Mesothelial cell of epicardium (in vitro differentiated cells): ENCODE data around the gene CHAF1B. TPM values are rescaled to one million over a fixed set of nuclear protein-coding genes. Genes with fewer than 3 reads are reported as not detected.
A peak's percentile ranks its signal among the peaks of the same experiment; 100 is the strongest.

Experiments used
- DNase-seq, 2 experiments: peaks; one replicate each; pipeline ENCODE4 v3.0.0; 2021; ENCODE audit warnings: low spot score in 2 of 2; ENCODE audit not compliant: unreplicated experiment in 2 of 2
- H3K27ac Mint-ChIP-seq: 2 replicates; pipeline ENCODE4 v1.8.0; 2021; ENCODE audit warnings: mixed read lengths
- H3K27me3 Mint-ChIP-seq: 2 replicates; pipeline ENCODE4 v1.8.0; 2021; ENCODE audit warnings: low read depth, mixed read lengths
- H3K36me3 Mint-ChIP-seq: 2 replicates; pipeline ENCODE4 v1.8.0; 2021; ENCODE audit warnings: mixed read lengths
- H3K4me1 Mint-ChIP-seq: 2 replicates; pipeline ENCODE4 v1.8.0; 2021; ENCODE audit warnings: mixed read lengths
- H3K4me3 Mint-ChIP-seq: 2 replicates; pipeline ENCODE4 v1.8.0; 2021; ENCODE audit warnings: mild to moderate bottlenecking, moderate library complexity, mixed read lengths
- H3K9me3 Mint-ChIP-seq: 2 replicates; pipeline ENCODE4 v1.8.0; 2021; ENCODE audit warnings: mixed read lengths
- CTCF ChIP-seq: fragments of 200-600 bp; sonication (generic); IDR thresholded peaks from one replicate; pipeline ENCODE4 v1.5.0; 2021; ENCODE audit warnings: antibody characterized with exemption; ENCODE audit not compliant: unreplicated experiment
- total RNA-seq: library from RNA; stranded (reverse); gene quantifications from 3 replicates; pipeline ENCODE4 v1.2.1, GENCODE V29; 2021

CHAF1B gene
- total RNA-seq, 1 donor from 2014 or later: 8.2 TPM

DNA sequence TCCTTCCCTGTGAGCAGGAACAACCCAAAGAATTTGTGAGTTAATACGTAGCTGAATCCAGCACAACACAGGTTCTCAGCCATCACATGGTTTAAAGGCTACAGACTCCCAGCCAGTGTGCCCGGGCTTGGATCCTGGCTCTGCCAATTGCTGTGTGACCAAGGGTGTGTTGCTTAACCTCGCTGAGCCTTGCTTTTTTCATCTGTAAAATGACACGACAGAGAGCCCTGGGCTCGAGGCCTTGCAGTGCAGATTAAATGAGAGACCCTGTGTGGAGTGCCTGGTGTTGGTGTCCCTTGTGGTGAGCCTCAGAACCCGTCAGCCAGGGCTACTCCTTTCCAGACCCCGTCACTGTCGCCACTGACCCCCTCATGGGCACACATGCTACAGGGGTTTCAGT is 39.4 kb downstream of the CHAF1B start:
- Mint-ChIP-seq H3K27me3 (peaks cover 2% of the 10 kb centered on the region), H3K36me3 (no peaks in the 10 kb centered on the region), H3K4me1 (no peaks in the 10 kb centered on the region), H3K27ac (no peak overlapping the region), H3K4me3 (no peak overlapping the region), H3K9me3 (no peaks in the 10 kb centered on the region)
- no peak for TF ChIP-seq CTCF
- no peak for DNase-seq

GRCh38 chr21:36425286-36425685 is 40.1 kb downstream of the CHAF1B start:
- Mint-ChIP-seq H3K27ac (no peak overlapping the region), H3K36me3 (no peaks in the 10 kb centered on the region), H3K4me1 (peaks cover 6% of the 10 kb centered on the region), H3K9me3 (no peaks in the 10 kb centered on the region), H3K4me3 (no peak overlapping the region), H3K27me3 (peaks cover 4% of the 10 kb centered on the region)
- no peak for TF ChIP-seq CTCF
- DNase-seq: no peak

DNA sequence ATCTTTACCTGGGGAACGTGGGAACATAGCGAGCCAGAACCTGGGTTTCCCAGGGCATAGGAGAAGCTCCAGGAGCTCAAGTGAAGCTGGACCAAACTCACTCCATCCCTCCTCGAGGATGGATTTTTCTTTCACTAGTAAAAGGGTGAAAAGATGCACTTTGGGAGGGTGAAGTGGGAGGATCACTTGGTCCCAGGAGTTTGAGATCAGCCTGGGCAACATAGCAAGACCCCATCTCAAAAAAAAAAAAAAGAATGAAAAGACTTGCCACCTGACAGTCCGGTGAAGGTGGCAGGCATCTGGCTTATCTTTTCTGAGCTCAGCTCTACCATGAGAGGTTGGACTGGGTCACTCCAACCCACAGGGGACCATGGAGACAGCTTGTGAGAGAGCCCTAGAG is 42.3 kb downstream of the CHAF1B start:
- Mint-ChIP-seq H3K4me3 (no peak overlapping the region), H3K27ac (no peak overlapping the region), H3K9me3 (no peaks in the 10 kb centered on the region), H3K27me3 (peaks cover 7% of the 10 kb centered on the region), H3K4me1 (peaks cover 6% of the 10 kb centered on the region), H3K36me3 (no peaks in the 10 kb centered on the region)
- DNase-seq: no peak
- TF ChIP-seq CTCF: no peak

GRCh38 chr21:36428761-36429432 is 43.7 kb downstream of the CHAF1B start:
- Mint-ChIP-seq H3K9me3 (no peaks in the 10 kb centered on the region), H3K4me3 (no peak overlapping the region), H3K36me3 (no peaks in the 10 kb centered on the region), H3K27me3 (peaks cover 7% of the 10 kb centered on the region), H3K4me1 (peaks cover 6% of the 10 kb centered on the region), H3K27ac (no peak overlapping the region)
- no peak for TF ChIP-seq CTCF
- DNase-seq: no peak

GRCh38 chr21:36429947-36430546 is 44.9 kb downstream of the CHAF1B start:
- DNase-seq: peak in 1 of 2 experiments; percentile 46
- Mint-ChIP-seq H3K27ac (peak overlapping the region; percentile 47), H3K36me3 (no peaks in the 10 kb centered on the region), H3K4me3 (peak overlapping the region; percentile 30), H3K4me1 (peaks cover 13% of the 10 kb centered on the region), H3K27me3 (peaks cover 7% of the 10 kb centered on the region), H3K9me3 (no peaks in the 10 kb centered on the region)
- no peak for TF ChIP-seq CTCF
